Measurements from ENCODE around the gene GTF3C1. TPM values are rescaled to one million over a fixed set of nuclear protein-coding genes. Genes with fewer than 3 reads are reported as not detected.

The GTF3C1 gene
- total RNA-seq, 1 experiment from 2014 or later, result 38.1 TPM

- no peaks in the 10 kb centered on the region for H3K4me1 Mint-ChIP-seq (ENCODE audit: insufficient read depth, unreplicated experiment)
- no peaks in the 10 kb centered on the region for H3K9me3 Mint-ChIP-seq (ENCODE audit: unreplicated experiment)
- no peak overlapping the region for H3K4me3 Mint-ChIP-seq (ENCODE audit: unreplicated experiment)
- TF ChIP-seq, protein P1, sequence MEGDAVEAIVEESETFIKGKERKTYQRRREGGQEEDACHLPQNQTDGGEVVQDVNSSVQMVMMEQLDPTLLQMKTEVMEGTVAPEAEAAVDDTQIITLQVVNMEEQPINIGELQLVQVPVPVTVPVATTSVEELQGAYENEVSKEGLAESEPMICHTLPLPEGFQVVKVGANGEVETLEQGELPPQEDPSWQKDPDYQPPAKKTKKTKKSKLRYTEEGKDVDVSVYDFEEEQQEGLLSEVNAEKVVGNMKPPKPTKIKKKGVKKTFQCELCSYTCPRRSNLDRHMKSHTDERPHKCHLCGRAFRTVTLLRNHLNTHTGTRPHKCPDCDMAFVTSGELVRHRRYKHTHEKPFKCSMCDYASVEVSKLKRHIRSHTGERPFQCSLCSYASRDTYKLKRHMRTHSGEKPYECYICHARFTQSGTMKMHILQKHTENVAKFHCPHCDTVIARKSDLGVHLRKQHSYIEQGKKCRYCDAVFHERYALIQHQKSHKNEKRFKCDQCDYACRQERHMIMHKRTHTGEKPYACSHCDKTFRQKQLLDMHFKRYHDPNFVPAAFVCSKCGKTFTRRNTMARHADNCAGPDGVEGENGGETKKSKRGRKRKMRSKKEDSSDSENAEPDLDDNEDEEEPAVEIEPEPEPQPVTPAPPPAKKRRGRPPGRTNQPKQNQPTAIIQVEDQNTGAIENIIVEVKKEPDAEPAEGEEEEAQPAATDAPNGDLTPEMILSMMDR (IDR thresholded peaks at IDR 0.05; ENCODE audit: unreplicated experiment), result no peak
- no peaks in the 10 kb centered on the region for H3K27me3 Mint-ChIP-seq (ENCODE audit: insufficient read depth, unreplicated experiment)
- DNase-seq (ENCODE audit: unreplicated experiment), result no peak
- ChIA-PET POLR2A (no interaction called here), CTCF (interaction anchor here (0.6 to 1.1 kb wide), 3 partner anchors 8 to 19 kb away, joined by 3 to 4 read pairs (median 4); no protein-coding TSS in a partner anchor)
- H3K36me3 Mint-ChIP-seq (ENCODE audit: insufficient read depth, unreplicated experiment), result peaks cover 77% of the 10 kb centered on the region
- intact Hi-C loops (cut with micrococcal nuclease), result no loop called here
- BruUV-seq (replicated peaks), result no TSS peak
- H3K27ac Mint-ChIP-seq (ENCODE audit: low read depth, unreplicated experiment), result no peak overlapping the region
Measured at GRCh38 chr16:27534256-27534655, 15.5 kb downstream of the GTF3C1 start.

DNA sequence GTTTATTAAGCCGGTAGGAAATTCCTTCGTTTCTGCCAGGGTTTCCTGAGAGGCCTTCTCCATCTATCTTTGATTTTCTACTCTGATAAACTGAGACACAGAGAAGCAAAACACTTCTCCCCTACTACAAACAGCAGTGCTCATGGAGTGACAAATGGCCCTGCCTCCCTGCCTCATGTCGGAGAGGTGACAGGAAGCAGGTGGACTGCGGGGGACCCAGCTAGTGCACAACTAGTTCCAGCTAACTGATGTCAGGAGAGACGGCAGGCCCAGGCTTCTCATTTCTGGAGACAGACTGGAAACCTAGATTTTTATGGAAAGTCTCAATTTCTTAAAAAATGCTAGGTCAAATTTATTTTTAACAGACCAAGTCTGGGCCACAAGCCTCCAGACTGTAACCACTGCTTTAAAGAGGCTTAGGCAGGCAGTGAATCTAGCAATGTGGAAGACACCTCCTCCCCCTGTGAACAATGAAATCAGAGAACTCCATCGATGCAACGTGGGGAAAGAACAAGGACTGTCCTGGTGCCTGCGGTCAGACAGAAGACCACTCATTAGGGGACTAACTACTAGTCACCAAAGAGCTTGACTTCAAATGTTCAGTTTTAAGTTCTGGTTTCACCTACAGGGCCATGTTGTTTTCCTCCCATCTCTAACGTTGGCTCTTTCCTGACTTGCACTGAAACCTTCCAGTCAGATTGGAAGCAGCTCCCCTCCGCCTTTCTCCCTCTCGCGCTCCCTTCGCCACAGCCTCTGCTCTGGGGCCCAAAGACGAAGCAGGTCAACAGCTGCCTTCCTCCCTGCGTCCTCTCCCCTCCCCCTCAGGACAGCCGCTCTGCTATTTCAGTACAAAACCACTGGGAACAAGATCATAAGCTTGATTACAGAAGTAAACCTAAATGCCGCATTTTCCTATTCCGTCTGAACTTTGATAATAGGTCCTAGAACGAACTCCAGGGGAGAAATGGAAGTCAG, 17.6 kb downstream of the GTF3C1 start:
- no TSS peak for BruUV-seq (replicated peaks)
- TF ChIP-seq, protein P1 (IDR thresholded peaks at IDR 0.05; ENCODE audit: unreplicated experiment), result no peak
- Mint-ChIP-seq H3K9me3 (ENCODE audit: unreplicated experiment) (no peaks in the 10 kb centered on the region), H3K4me3 (ENCODE audit: unreplicated experiment) (no peak overlapping the region), H3K4me1 (ENCODE audit: insufficient read depth, unreplicated experiment) (no peaks in the 10 kb centered on the region), H3K27me3 (ENCODE audit: insufficient read depth, unreplicated experiment) (no peaks in the 10 kb centered on the region), H3K36me3 (ENCODE audit: insufficient read depth, unreplicated experiment) (peaks cover 80% of the 10 kb centered on the region), H3K27ac (ENCODE audit: low read depth, unreplicated experiment) (no peak overlapping the region)
- DNase-seq (ENCODE audit: unreplicated experiment), result no peak
- CTCF ChIA-PET, result interaction anchor here (0.5 kb wide), 1 partner anchor 378 kb away, joined by 3 read pairs; no protein-coding TSS in a partner anchor
- intact Hi-C loops (cut with micrococcal nuclease), result no loop called here
- POLR2A ChIA-PET, result no interaction called here

DNA sequence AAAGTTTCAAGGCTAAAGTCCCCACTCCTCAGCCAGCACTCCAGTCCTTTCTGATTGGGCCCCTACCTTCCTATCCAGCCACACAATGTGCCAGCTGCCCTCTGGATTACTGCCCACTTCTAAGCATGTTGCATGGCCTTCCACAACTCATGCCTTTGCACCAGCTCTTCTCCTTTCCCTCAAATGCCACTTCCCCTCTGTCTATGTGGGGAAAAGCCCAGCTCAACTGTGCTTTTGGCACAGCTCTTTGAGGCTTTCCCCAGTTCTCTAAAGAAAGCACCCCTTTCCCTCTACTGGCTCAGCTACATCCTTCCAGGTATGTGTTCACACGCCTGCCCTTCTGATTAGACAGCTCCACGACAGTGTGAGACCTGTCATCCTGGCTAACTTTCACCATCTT, 18.5 kb downstream of the GTF3C1 start:
- DNase-seq (ENCODE audit: unreplicated experiment), result no peak
- ChIA-PET CTCF (interaction anchor here (0.7 kb wide), 2 partner anchors 538 to 540 kb away, joined by 3 read pairs; no protein-coding TSS in a partner anchor), POLR2A (no interaction called here)
- Mint-ChIP-seq H3K9me3 (ENCODE audit: unreplicated experiment) (no peaks in the 10 kb centered on the region), H3K4me1 (ENCODE audit: insufficient read depth, unreplicated experiment) (no peaks in the 10 kb centered on the region), H3K4me3 (ENCODE audit: unreplicated experiment) (no peak overlapping the region), H3K36me3 (ENCODE audit: insufficient read depth, unreplicated experiment) (peaks cover 86% of the 10 kb centered on the region), H3K27me3 (ENCODE audit: insufficient read depth, unreplicated experiment) (no peaks in the 10 kb centered on the region), H3K27ac (ENCODE audit: low read depth, unreplicated experiment) (no peak overlapping the region)
- no TSS peak for BruUV-seq (replicated peaks)
- TF ChIP-seq, protein P1 (IDR thresholded peaks at IDR 0.05; ENCODE audit: unreplicated experiment), result no peak
- intact Hi-C loops (cut with micrococcal nuclease), result no loop called here

GRCh38 chr16:27529962-27530361, 19.8 kb downstream of the GTF3C1 start:
- ChIA-PET CTCF (no interaction called here), POLR2A (no interaction called here)
- Mint-ChIP-seq H3K4me3 (ENCODE audit: unreplicated experiment) (no peak overlapping the region), H3K9me3 (ENCODE audit: unreplicated experiment) (no peaks in the 10 kb centered on the region), H3K36me3 (ENCODE audit: insufficient read depth, unreplicated experiment) (peaks cover 80% of the 10 kb centered on the region), H3K4me1 (ENCODE audit: insufficient read depth, unreplicated experiment) (no peaks in the 10 kb centered on the region), H3K27ac (ENCODE audit: low read depth, unreplicated experiment) (no peak overlapping the region), H3K27me3 (ENCODE audit: insufficient read depth, unreplicated experiment) (no peaks in the 10 kb centered on the region)
- intact Hi-C loops (cut with micrococcal nuclease), result no loop called here
- TF ChIP-seq, protein P1 (IDR thresholded peaks at IDR 0.05; ENCODE audit: unreplicated experiment), result no peak
- peak; percentile 24 for DNase-seq (ENCODE audit: unreplicated experiment)
- BruUV-seq (replicated peaks), result no TSS peak

Data from MCF 10A (cell line).